ENCODE results near the gene PIGL. TPM values are rescaled to one million over a fixed set of nuclear protein-coding genes. Genes with fewer than 3 reads are reported as not detected.

The PIGL gene
- total RNA-seq, 1 experiment from 2014 or later, result 59.2 TPM

- no peak overlapping the region for H2AFZ ChIP-seq
- TF ChIP-seq EZH2 (IDR thresholded peaks at IDR 0.05; ENCODE audit: low read depth), result no peak
- TF ChIP-seq CTCF (conservative IDR thresholded peaks at IDR 0.05), result no peak
- H3K27ac ChIP-seq, result no peak overlapping the region
- H3K36me3 ChIP-seq (ENCODE audit: low read depth), result no peaks in the 10 kb centered on the region
- no peaks in the 10 kb centered on the region for H3K9me2 ChIP-seq (ENCODE audit: insufficient read depth)
- H3K27me3 ChIP-seq (ENCODE audit: insufficient read depth, low read depth), result no peaks in the 10 kb centered on the region
- intact Hi-C loops (cut with micrococcal nuclease; ENCODE audit: unreplicated experiment), result no loop called here
- no peaks in the 10 kb centered on the region for H3K4me1 ChIP-seq (replicated peaks; ENCODE audit: insufficient read depth)
- POLR2A ChIA-PET (ENCODE audit: unreplicated experiment), result no interaction called here
- H3F3A ChIP-seq (ENCODE audit: insufficient read depth, low read depth), result no peaks in the 10 kb centered on the region
- H3K9me3 ChIP-seq (ENCODE audit: insufficient read depth, low read depth), result no peaks in the 10 kb centered on the region
- no TSS peak for BruUV-seq (replicated peaks)
- no peak for DNase-seq
- no peak overlapping the region for H3K4me3 ChIP-seq
- CTCF ChIA-PET, result no interaction called here
- H4K20me1 ChIP-seq (ENCODE audit: insufficient read depth), result no peaks in the 10 kb centered on the region
- no peaks in the 10 kb centered on the region for H3K79me2 ChIP-seq (ENCODE audit: low read depth)
- H3K4me2 ChIP-seq, result no peak overlapping the region
Measured at GRCh38 chr17:16314189-16314588, 97.2 kb downstream of the PIGL start.

GRCh38 chr17:16314859-16315258 is 97.8 kb downstream of the PIGL start:
- Histone ChIP-seq H3K4me3 (no peak overlapping the region), H3K9me3 (ENCODE audit: insufficient read depth, low read depth) (no peaks in the 10 kb centered on the region), H3K4me2 (no peak overlapping the region), H3K4me1 (replicated peaks; ENCODE audit: insufficient read depth) (no peaks in the 10 kb centered on the region), H3F3A (ENCODE audit: insufficient read depth, low read depth) (no peaks in the 10 kb centered on the region), H3K27ac (no peak overlapping the region), H3K9me2 (ENCODE audit: insufficient read depth) (no peaks in the 10 kb centered on the region), H3K36me3 (ENCODE audit: low read depth) (no peaks in the 10 kb centered on the region), H2AFZ (no peak overlapping the region), H3K27me3 (ENCODE audit: insufficient read depth, low read depth) (no peaks in the 10 kb centered on the region), H4K20me1 (ENCODE audit: insufficient read depth) (no peaks in the 10 kb centered on the region), H3K79me2 (ENCODE audit: low read depth) (no peaks in the 10 kb centered on the region)
- intact Hi-C loops (cut with micrococcal nuclease; ENCODE audit: unreplicated experiment), result no loop called here
- TF ChIP-seq CTCF (conservative IDR thresholded peaks at IDR 0.05), result no peak
- TF ChIP-seq EZH2 (IDR thresholded peaks at IDR 0.05; ENCODE audit: low read depth), result no peak
- POLR2A ChIA-PET (ENCODE audit: unreplicated experiment), result no interaction called here
- DNase-seq, result no peak
- CTCF ChIA-PET, result no interaction called here
- BruUV-seq (replicated peaks), result no TSS peak

- Histone ChIP-seq H3K79me2 (ENCODE audit: low read depth) (no peaks in the 10 kb centered on the region), H3K4me3 (no peak overlapping the region), H2AFZ (no peak overlapping the region), H3K4me2 (no peak overlapping the region), H3K4me1 (replicated peaks; ENCODE audit: insufficient read depth) (no peaks in the 10 kb centered on the region), H3F3A (ENCODE audit: insufficient read depth, low read depth) (no peaks in the 10 kb centered on the region), H4K20me1 (ENCODE audit: insufficient read depth) (no peaks in the 10 kb centered on the region), H3K9me2 (ENCODE audit: insufficient read depth) (no peaks in the 10 kb centered on the region), H3K36me3 (ENCODE audit: low read depth) (no peaks in the 10 kb centered on the region), H3K9me3 (ENCODE audit: insufficient read depth, low read depth) (no peaks in the 10 kb centered on the region), H3K27me3 (ENCODE audit: insufficient read depth, low read depth) (no peaks in the 10 kb centered on the region), H3K27ac (no peak overlapping the region)
- CTCF ChIA-PET, result no interaction called here
- intact Hi-C loops (cut with micrococcal nuclease; ENCODE audit: unreplicated experiment), result no loop called here
- DNase-seq, result no peak
- no TSS peak for BruUV-seq (replicated peaks)
- POLR2A ChIA-PET (ENCODE audit: unreplicated experiment), result no interaction called here
- TF ChIP-seq CTCF (conservative IDR thresholded peaks at IDR 0.05) (no peak), EZH2 (IDR thresholded peaks at IDR 0.05; ENCODE audit: low read depth) (no peak)
Measured at GRCh38 chr17:16319969-16320368, 103.0 kb downstream of the PIGL start.

Measured in PC-9 (cell line).